Right lobe of liver (tissue), 6 donors: ENCODE measurements around the gene HS1BP3. TPM values are rescaled to one million over a fixed set of nuclear protein-coding genes. Genes with fewer than 3 reads are reported as not detected.
A peak's percentile ranks its signal among the peaks of the same experiment; 100 is the strongest.

ENCODE experiments used
- ATAC-seq, 4 donors: fragments of 200-7000 bp; cut with Tn5 transposase; one replicate each; pipeline ENCODE4 v1.9.1; 2020; ENCODE audit warnings: mild to moderate bottlenecking in 4 of 4, moderate library complexity in 4 of 4
- DNase-seq, 3 donors: peaks; one replicate each; pipeline ENCODE4 v3.0.0-alpha.2; 2020
- H3K27ac ChIP-seq, 3 donors: fragments of 200-600 bp; one replicate each; pipeline ENCODE4 v1.8.0; 2022
- H3K27me3 ChIP-seq, 2 donors: fragments of 200-600 bp; one replicate each; pipeline ENCODE4 v1.8.0; 2022
- H3K36me3 ChIP-seq, 4 donors: fragments of 200-600 bp; sonication (generic) in 1 of 4; one replicate each; pipeline versions ENCODE4 v1.5.1 to v1.8.0; 2017 to 2022; ENCODE audit warnings: control low read depth in 1 of 4
- H3K4me1 ChIP-seq, 4 donors: fragments of 200-600 bp; sonication (generic) in 1 of 4; one replicate each; pipeline versions ENCODE4 v1.5.1 to v1.8.0; 2017 to 2022; ENCODE audit warnings: control low read depth in 1 of 4
- H3K4me3 ChIP-seq, 3 donors: fragments of 200-600 bp; one replicate each; pipeline ENCODE4 v1.8.0; 2022
- H3K9me3 ChIP-seq, 4 donors: fragments of 200-600 bp; sonication (generic) in 1 of 4; one replicate each; pipeline versions ENCODE4 v1.5.1 to v1.8.0; 2017 to 2022; ENCODE audit warnings: control low read depth in 1 of 4
- POLR2A ChIP-seq: fragments of 450-650 bp; IDR thresholded peaks from one replicate; pipeline ENCODE4 v1.6.1; 2017; ENCODE audit warnings: antibody characterized with exemption, mild to moderate bottlenecking
- WGBS: methylation state at CpG from one replicate; pipeline ENCODE4 v1.1.6; 2018; ENCODE audit warnings: low coverage, low lambda C conversion rate; ENCODE audit not compliant: insufficient coverage; ENCODE audit errors: missing lambda C conversion rate; 5-methylcytosine and 5-hydroxymethylcytosine counted together
- intact Hi-C, 2 donors: fragments of 100-400 bp; cut with DNase I; formaldehyde crosslinking; loops; one replicate each; pipeline versions ENCODE4 v1.11.2 to v1.14.1; 2022
- total RNA-seq, 6 experiments: library from RNA; depleted of rRNA in 2 of 6; stranded (reverse); fragments of >200 nt in 2 of 6; fragmentation: NEBNext Ultra II Directional in 3 of 6; extraction: Animal tissue kit (Norgen Biotek cat#: 25700) in 3 of 6; gene quantifications; one replicate each; pipeline versions ENCODE4 v1.1.0 to v1.2.4, GENCODE V29; 2016 to 2023
- TF ChIP-seq, protein P1 (sequence below), 4 donors: fragments of 200-600 bp in 3 of 4; fragments of 450-650 bp in 1 of 4; IDR thresholded peaks; one replicate each; pipeline versions ENCODE4 v1.5.1 to v1.8.0; 2016 to 2022; ENCODE audit warnings: antibody characterized with exemption in 4 of 4, mild to moderate bottlenecking in 2 of 4
- donor health status: DM: no; HTN: yes; CAD: no.
- donor health status: DM: no; HTN: no; CAD: no.
- donor health status: DM: no; HTN: no; CAD: no.
- donor health status: DM: no; HTN: yes; CAD: no.
- donor health status: DM: no; HTN: yes; CAD: no.

HS1BP3 gene
- total RNA-seq, 6 experiments from 2014 or later, result 17.5 to 34.7 (median 20.2) TPM

DNA sequence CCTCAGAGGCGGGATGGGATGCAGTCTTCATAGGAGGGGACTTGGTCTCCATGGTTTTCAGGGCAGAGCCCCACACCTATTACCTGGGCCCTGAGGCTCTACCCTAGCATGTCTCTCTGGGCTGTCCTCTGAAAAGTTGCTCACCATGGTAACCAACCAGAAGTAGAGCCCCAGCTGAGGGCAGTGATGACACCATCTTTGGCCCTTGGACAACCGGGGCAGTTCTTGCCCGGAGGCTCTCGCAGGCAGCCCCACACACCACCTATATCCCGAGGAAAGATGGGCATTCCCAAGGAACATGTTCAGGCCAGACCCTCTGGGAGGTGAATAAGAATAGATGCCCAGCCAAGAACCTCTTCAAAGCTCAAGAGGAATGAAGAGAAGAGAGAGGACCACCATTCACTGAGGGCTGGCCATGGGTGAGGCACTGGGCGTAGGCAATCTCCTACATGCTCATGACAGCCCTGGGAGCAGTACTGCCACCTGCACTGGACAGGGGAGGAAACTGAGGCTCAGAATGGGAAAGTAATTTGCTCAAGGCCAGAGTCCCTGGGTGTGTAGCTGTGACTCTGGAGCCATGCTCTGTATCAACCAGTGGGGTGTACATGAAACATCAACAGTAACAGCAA is 72.5 kb downstream of the HS1BP3 start:
- Histone ChIP-seq H3K27ac (peak overlapping the region; percentile 29 to 88 (median 60)), H3K4me1 (peaks cover 0 to 26% (median 12%) of the 10 kb centered on the region in 4 donors), H3K4me3 (no peak overlapping the region), H3K9me3 (no peaks in the 10 kb centered on the region), H3K27me3 (no peaks in the 10 kb centered on the region), H3K36me3 (no peaks in the 10 kb centered on the region)
- no peak for ATAC-seq
- intact Hi-C loops, result no loop called here
- no peak for DNase-seq
- TF ChIP-seq, protein P1, sequence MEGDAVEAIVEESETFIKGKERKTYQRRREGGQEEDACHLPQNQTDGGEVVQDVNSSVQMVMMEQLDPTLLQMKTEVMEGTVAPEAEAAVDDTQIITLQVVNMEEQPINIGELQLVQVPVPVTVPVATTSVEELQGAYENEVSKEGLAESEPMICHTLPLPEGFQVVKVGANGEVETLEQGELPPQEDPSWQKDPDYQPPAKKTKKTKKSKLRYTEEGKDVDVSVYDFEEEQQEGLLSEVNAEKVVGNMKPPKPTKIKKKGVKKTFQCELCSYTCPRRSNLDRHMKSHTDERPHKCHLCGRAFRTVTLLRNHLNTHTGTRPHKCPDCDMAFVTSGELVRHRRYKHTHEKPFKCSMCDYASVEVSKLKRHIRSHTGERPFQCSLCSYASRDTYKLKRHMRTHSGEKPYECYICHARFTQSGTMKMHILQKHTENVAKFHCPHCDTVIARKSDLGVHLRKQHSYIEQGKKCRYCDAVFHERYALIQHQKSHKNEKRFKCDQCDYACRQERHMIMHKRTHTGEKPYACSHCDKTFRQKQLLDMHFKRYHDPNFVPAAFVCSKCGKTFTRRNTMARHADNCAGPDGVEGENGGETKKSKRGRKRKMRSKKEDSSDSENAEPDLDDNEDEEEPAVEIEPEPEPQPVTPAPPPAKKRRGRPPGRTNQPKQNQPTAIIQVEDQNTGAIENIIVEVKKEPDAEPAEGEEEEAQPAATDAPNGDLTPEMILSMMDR (IDR thresholded peaks at IDR 0.05), result no peak
- TF ChIP-seq POLR2A, result no peak
- 76% methylated on average over 5 of the region's 6 CpGs for WGBS

DNA sequence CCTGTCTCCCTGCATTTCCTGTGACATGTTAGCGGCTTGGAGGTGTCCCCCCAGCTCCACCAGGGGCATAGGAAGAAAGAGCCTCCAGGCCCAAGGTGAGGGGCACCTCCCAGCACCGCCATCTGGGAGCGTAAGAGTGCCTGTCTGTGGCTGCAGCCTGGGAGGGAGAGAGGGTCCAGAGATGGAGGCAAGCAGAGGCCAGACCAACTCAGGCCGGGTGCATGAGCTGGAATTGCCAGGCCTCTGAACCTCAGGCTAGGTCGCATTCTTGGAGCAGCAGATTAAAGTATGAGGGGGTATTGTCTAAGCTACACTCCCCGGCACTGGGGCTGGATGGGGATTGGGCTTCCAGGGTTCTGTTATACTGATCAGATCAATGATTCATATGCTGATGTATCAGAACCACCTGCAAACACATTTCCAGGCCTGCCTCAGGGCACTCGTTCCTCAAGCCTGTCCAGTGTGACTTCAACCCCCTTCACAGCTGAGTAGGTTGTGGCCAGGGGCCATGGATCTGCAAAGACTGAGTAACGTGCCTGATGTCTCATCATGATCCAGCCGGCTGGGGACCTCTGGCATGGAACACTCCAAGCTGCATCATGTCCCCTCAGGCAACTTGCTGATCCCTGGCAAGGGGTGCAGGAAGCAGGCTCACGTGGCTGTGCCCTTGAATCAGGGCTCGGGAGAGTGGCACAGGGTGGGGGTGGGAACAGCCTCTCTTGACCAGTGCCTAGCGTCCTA is 73.2 kb downstream of the HS1BP3 start:
- no peaks in the 10 kb centered on the region for H3K27me3 ChIP-seq
- WGBS, result 83% methylated on average over 1 of the region's 12 CpGs
- H3K4me1 ChIP-seq, result peaks cover 0 to 27% (median 12%) of the 10 kb centered on the region in 4 donors
- TF ChIP-seq POLR2A, result no peak
- TF ChIP-seq, protein P1 (IDR thresholded peaks at IDR 0.05), result no peak
- H3K4me3 ChIP-seq, result no peak overlapping the region
- H3K36me3 ChIP-seq, result no peaks in the 10 kb centered on the region
- H3K27ac ChIP-seq, result peak overlapping the region in 2 of 3 donors; percentile 60 to 88
- DNase-seq, result no peak
- intact Hi-C loops, result no loop called here
- no peak for ATAC-seq
- H3K9me3 ChIP-seq, result no peaks in the 10 kb centered on the region

DNA sequence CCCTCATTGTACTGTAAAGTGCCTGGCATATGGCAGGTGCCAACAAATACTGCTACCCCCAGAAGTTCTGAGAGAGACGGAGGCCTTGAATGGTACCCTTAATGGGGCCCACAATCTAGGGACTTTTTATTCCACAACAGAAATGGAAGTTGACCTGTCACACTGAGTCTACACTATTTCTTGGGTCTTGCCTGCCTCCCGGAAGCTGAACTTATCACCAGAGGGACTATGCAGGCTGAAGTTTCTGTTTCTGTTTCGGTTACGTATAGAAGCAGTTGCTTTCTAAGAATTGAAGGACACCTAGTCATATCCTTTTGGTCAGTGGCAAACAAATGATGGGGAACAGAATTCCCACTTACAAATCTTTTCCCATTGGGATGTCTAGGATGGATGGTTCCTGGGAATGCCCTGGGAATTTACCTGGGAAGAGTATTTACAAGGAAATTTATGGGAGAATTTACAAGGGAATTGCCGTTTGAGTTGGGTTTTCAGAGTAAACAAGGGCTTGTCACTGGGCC is 74.2 kb downstream of the HS1BP3 start:
- DNase-seq, result no peak
- intact Hi-C loops, result no loop called here
- peak in 2 of 4 donors; percentile 7 to 14 for ATAC-seq
- Histone ChIP-seq H3K9me3 (no peaks in the 10 kb centered on the region), H3K36me3 (no peaks in the 10 kb centered on the region), H3K4me1 (peaks cover 0 to 37% (median 12%) of the 10 kb centered on the region in 4 donors), H3K27ac (peak overlapping the region; percentile 17 to 47 (median 29)), H3K4me3 (no peak overlapping the region), H3K27me3 (no peaks in the 10 kb centered on the region)
- WGBS, result 40% methylated on average over 5 of the region's 5 CpGs
- TF ChIP-seq POLR2A, result no peak
- TF ChIP-seq, protein P1 (IDR thresholded peaks at IDR 0.05), result no peak

DNA sequence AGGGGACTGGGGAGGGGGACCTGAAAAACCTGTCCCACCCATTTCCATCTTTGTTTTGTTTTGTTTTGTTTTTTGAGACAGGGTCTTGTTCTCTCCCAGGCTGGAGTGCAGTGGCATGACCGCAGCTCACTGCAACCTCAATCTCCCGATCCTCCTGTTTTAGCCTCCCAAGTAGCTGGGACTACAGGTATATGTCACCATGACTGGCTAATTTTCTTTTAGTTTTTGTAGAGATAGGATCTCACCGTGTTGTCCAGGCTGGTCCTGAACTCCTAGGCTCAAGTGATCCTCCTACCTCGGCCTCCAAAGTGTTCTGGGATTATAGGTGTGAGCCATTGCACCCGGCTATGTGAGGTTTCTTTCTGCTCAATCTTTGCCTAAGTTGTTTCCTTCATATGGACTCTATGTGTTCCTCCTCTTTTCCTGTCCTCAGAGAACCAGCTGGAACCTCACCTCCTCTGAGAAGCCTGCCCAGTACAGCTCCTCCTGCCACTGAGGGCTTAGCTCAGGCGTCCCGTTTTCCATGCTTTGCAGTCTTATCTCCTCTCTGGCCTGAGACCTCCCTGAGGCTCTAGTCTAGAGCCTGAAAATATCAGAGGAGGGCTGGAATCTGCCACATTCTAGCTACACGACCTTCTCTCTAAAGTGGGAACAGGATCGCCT is 74.8 kb downstream of the HS1BP3 start:
- no peaks in the 10 kb centered on the region for H3K9me3 ChIP-seq
- H3K36me3 ChIP-seq, result no peaks in the 10 kb centered on the region
- peaks cover 0 to 40% (median 14%) of the 10 kb centered on the region in 4 donors for H3K4me1 ChIP-seq
- no peak overlapping the region for H3K4me3 ChIP-seq
- H3K27ac ChIP-seq, result peak overlapping the region in 1 of 3 donors; percentile 17
- 82% methylated on average over 6 of the region's 9 CpGs for WGBS
- TF ChIP-seq, protein P1 (IDR thresholded peaks at IDR 0.05), result no peak
- no peak for TF ChIP-seq POLR2A
- ATAC-seq (no peak), DNase-seq (no peak)
- no peaks in the 10 kb centered on the region for H3K27me3 ChIP-seq
- intact Hi-C loops, result no loop called here
